IMR-90 (cell line): Measurements from ENCODE around the gene OGDHL. TPM values are rescaled to one million over a fixed set of nuclear protein-coding genes. Genes with fewer than 3 reads are reported as not detected.

ENCODE experiments used
- ATAC-seq: fragments of 200-7000 bp; cut with Tn5 transposase; 2 replicates; pipeline ENCODE4 v1.9.1; 2020; ENCODE audit warnings: low read depth, mild to moderate bottlenecking, moderate library complexity
- BruUV-seq: library from RNA; stranded (reverse); fragments of 400-500 nt; replicated peaks from 2 replicates; lab custom pipeline; 2021; lab: Mats Ljungman, UMichigan
- CTCF ChIA-PET: fragments of 300-600 bp; formaldehyde crosslinking; extraction: SDS; loops from one replicate; lab custom pipeline; 2021; ENCODE audit warnings: antibody characterized with exemption; lab: Yijun Ruan, JAX
- POLR2A ChIA-PET: fragments of 300-600 bp; sonication (Branson Sonifier 250); formaldehyde crosslinking; loops from one replicate; lab custom pipeline; 2022; ENCODE audit warnings: antibody characterized with exemption; ENCODE audit not compliant: unreplicated experiment; lab: Charles Lee
- DNase-seq: peaks from one replicate; pipeline ENCODE4 v3.0.0; 2013
- H2AFZ ChIP-seq: replicated peaks from 2 replicates; pipeline ENCODE3; 2013; ENCODE audit warnings: low read length, mild to moderate bottlenecking; ENCODE audit not compliant: poor library complexity
- H2AK5ac ChIP-seq: 2 replicates; pipeline ENCODE4 v1.6.1; 2013; ENCODE audit warnings: low read depth, low read length, inconsistent platforms
- H2AK9ac ChIP-seq: replicated peaks from 2 replicates; pipeline ENCODE3; 2013; ENCODE audit warnings: mild to moderate bottlenecking, low read depth, low read length, moderate library complexity; ENCODE audit not compliant: poor library complexity
- H2BK120ac ChIP-seq: 2 replicates; pipeline ENCODE4 v1.6.1; 2013; ENCODE audit warnings: low read depth, low read length, inconsistent platforms
- H2BK15ac ChIP-seq: 3 replicates; pipeline ENCODE4 v1.6.1; 2013; ENCODE audit warnings: low read depth, low read length, inconsistent platforms
- H2BK20ac ChIP-seq: 2 replicates; pipeline ENCODE4 v1.6.1; 2013; ENCODE audit warnings: low read depth, mild to moderate bottlenecking, inconsistent platforms, low read length, moderate library complexity
- H2BK5ac ChIP-seq: 2 replicates; pipeline ENCODE4 v1.6.1; 2013; ENCODE audit warnings: mild to moderate bottlenecking, low read depth, low read length, inconsistent platforms; ENCODE audit not compliant: poor library complexity, severe bottlenecking
- H3K14ac ChIP-seq: replicated peaks from 2 replicates; pipeline ENCODE4 v1.6.1; 2013; ENCODE audit warnings: low read depth, low read length, inconsistent platforms
- H3K18ac ChIP-seq: 2 replicates; pipeline ENCODE4 v1.6.1; 2013; ENCODE audit warnings: low read depth, low read length, control low read depth
- H3K23ac ChIP-seq: 2 replicates; pipeline ENCODE4 v1.6.1; 2013; ENCODE audit warnings: low read depth, low read length, inconsistent platforms
- H3K27ac ChIP-seq: 2 replicates; pipeline ENCODE4 v1.5.1; 2013; ENCODE audit warnings: mild to moderate bottlenecking, control low read depth, low read length; ENCODE audit not compliant: insufficient read depth
- H3K27me3 ChIP-seq: 2 replicates; pipeline ENCODE4 v1.6.1; 2013; ENCODE audit warnings: low read length; ENCODE audit not compliant: control insufficient read depth, insufficient read depth
- H3K36me3 ChIP-seq: 2 replicates; pipeline ENCODE4 v1.6.1; 2013; ENCODE audit warnings: low read length, mixed read lengths; ENCODE audit not compliant: control insufficient read depth, insufficient read depth
- H3K4ac ChIP-seq: 2 replicates; pipeline ENCODE4 v1.6.1; 2013; ENCODE audit warnings: low read depth, low read length, inconsistent platforms
- H3K4me1 ChIP-seq: 2 replicates; pipeline ENCODE4 v1.6.1; 2013; ENCODE audit warnings: low read length, mixed read lengths; ENCODE audit not compliant: control insufficient read depth, insufficient read depth
- H3K4me2 ChIP-seq: 2 replicates; pipeline ENCODE4 v1.6.1; 2013; ENCODE audit warnings: low read depth, mild to moderate bottlenecking, control low read depth, low read length, moderate library complexity
- H3K4me3 ChIP-seq: 2 replicates; pipeline ENCODE4 v1.5.1; 2013; ENCODE audit warnings: low read depth, mild to moderate bottlenecking, control low read depth, low read length, moderate library complexity; ENCODE audit not compliant: insufficient read depth
- H3K56ac ChIP-seq: 2 replicates; pipeline ENCODE4 v1.6.1; 2013; ENCODE audit warnings: low read length, inconsistent platforms; ENCODE audit not compliant: insufficient read depth; ENCODE audit errors: extremely low read depth
- H3K79me1 ChIP-seq, 2 experiments: 2 replicates each; pipeline ENCODE4 v1.6.1; 2013; ENCODE audit warnings: low read length in 2 of 2, inconsistent platforms in 1 of 2, low read depth in 1 of 2
- H3K9ac ChIP-seq: 2 replicates; pipeline ENCODE4 v1.6.1; 2013; ENCODE audit warnings: low read depth, low read length, control low read depth
- H3K9me1 ChIP-seq: 2 replicates; pipeline ENCODE4 v1.6.1; 2013; ENCODE audit warnings: low read length, inconsistent platforms; ENCODE audit not compliant: insufficient read depth
- H3K9me3 ChIP-seq: 2 replicates; pipeline ENCODE4 v1.6.1; 2013; ENCODE audit warnings: low read length; ENCODE audit not compliant: control insufficient read depth, insufficient read depth
- H4K20me1 ChIP-seq: 2 replicates; pipeline ENCODE4 v1.6.1; 2013; ENCODE audit warnings: low read length, inconsistent platforms; ENCODE audit not compliant: insufficient read depth
- H4K5ac ChIP-seq: 2 replicates; pipeline ENCODE4 v1.6.1; 2013; ENCODE audit warnings: mild to moderate bottlenecking, low read depth, low read length, control low read depth
- H4K8ac ChIP-seq, 2 experiments: 2 replicates each; pipeline ENCODE4 v1.6.1; 2013; ENCODE audit warnings: low read depth in 2 of 2, low read length in 2 of 2, control low read depth in 1 of 2, inconsistent platforms in 1 of 2
- H4K91ac ChIP-seq: 2 replicates; pipeline ENCODE4 v1.6.1; 2013; ENCODE audit warnings: low read depth, low read length, inconsistent platforms; ENCODE audit not compliant: insufficient read depth
- MAZ ChIP-seq: IDR thresholded peaks from 2 replicates; pipeline ENCODE4 v1.6.1; 2012; ENCODE audit warnings: low read depth, mild to moderate bottlenecking, low read length, improper control_type of control experiment, moderate library complexity, borderline replicate concordance
- NFE2L2 ChIP-seq: fragments of 150-350 bp; IDR thresholded peaks from 2 replicates; pipeline ENCODE4 v1.6.1; 2016; ENCODE audit warnings: low read depth, mild to moderate bottlenecking, low read length
- WGBS, 2 experiments: methylation state at CpG; one replicate each; pipeline versions ENCODE4 v1.1.5 to v1.1.7; 2013; ENCODE audit warnings: missing lambda C conversion rate in 2 of 2; ENCODE audit not compliant: insufficient read length in 1 of 2; ENCODE audit errors: extremely low coverage in 2 of 2; 5-methylcytosine and 5-hydroxymethylcytosine counted together
- dilution Hi-C: fragments of 300-500 bp; cut with HindIII; formaldehyde crosslinking; loops from one replicate; pipeline ENCODE4 v1.14.3; 2018; ENCODE audit warnings: low sequenced_read_pairs; ENCODE audit not compliant: unreplicated experiment
- in situ Hi-C: fragments of 300-500 bp; cut with MboI; formaldehyde crosslinking; loops from 3 replicates; pipeline ENCODE4 v1.14.3; 2019; ENCODE audit warnings: low sequenced_read_pairs, inconsistent platforms, mixed read lengths
- intact Hi-C: fragments of 100-400 bp; cut with micrococcal nuclease; formaldehyde crosslinking; loops from 2 replicates; pipeline ENCODE4 v1.10.0; 2022
- polyA plus RNA-seq, 3 experiments: library from polyadenylated mRNA; depleted of rRNA; stranded (reverse); fragments of >200 nt; gene quantifications; 2 replicates each; pipeline ENCODE4 v1.2.3, GENCODE V29; 2012; ENCODE audit warnings: low replicate concordance in 1 of 3
- total RNA-seq: library from RNA; depleted of rRNA; stranded (reverse); fragments of >200 nt; gene quantifications from 2 replicates; pipeline ENCODE4 v1.2.3, GENCODE V29; 2012
- TF ChIP-seq, protein P1 (sequence below): fragments of 150-350 bp; IDR thresholded peaks from 2 replicates; pipeline ENCODE4 v1.6.1; 2016; ENCODE audit warnings: low read depth, mild to moderate bottlenecking, low read length, moderate library complexity, borderline replicate concordance

OGDHL gene
- total and polyA plus RNA-seq, 2 of the 4 experiments (the other 2 are of a cell fraction), result 0.18 to 0.27 TPM

DNA sequence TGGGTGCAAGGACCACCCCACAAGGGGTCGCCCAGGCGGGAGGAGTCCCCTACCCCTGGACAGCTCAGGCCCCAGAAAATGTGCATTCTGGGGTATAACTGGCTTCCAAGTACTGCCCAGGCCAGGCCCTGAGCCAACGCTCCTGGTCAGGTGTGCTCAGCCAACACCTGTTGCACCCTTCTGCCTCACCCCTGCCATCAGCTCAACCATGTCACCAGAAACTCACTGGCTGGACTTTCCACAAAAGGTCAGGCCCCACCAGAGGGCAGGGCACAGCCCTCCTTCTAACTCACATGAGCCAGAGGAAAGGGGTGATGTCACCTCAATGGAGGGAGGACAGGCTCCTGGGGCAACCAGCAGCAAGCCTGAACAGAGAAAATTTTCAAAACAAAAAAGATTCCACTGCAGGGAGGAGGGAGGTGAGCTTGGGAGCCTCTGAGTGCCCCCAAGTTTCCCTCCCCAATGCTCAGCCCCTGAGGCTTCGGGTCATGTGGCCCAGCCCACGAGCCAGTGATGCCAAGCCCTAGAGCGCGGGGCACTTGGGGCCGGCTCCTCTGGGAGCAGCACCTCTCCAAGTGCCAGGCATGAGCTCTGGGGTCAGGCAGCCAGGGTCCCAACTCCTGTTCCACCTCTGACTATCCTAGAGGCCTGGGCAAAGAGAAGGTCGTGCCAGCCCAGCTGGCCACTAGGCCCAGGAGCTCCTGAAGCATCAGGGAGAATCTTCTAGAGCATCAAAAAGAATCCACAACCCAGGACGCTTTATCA is 2.2 kb downstream of the OGDHL start:
- no peak overlapping the region for H2BK20ac ChIP-seq
- no peak overlapping the region for H4K8ac ChIP-seq
- no peak overlapping the region for H3K18ac ChIP-seq
- ChIA-PET CTCF (no interaction called here), POLR2A (no interaction called here)
- H2BK120ac ChIP-seq, result no peak overlapping the region
- H3K14ac ChIP-seq, result no peak overlapping the region
- peaks cover 16% of the 10 kb centered on the region; the same call in 1 of the 2 replicates for H3K27me3 ChIP-seq
- intact Hi-C loops, result loop anchor here (5.0 kb wide), 2 partner anchors 153 to 168 kb away; no protein-coding TSS in a partner anchor
- H2AK5ac ChIP-seq, result no peak overlapping the region
- H3K27ac ChIP-seq, result no peak overlapping the region
- in situ Hi-C loops, result no loop called here
- no peaks in the 10 kb centered on the region for H3K9me3 ChIP-seq
- no peak overlapping the region for H2BK15ac ChIP-seq
- H3K4me3 ChIP-seq, result no peak overlapping the region
- ATAC-seq (no peak), DNase-seq (no peak)
- no peaks in the 10 kb centered on the region for H4K20me1 ChIP-seq
- no peak overlapping the region for H2AFZ ChIP-seq
- H4K5ac ChIP-seq, result no peak overlapping the region
- H3K56ac ChIP-seq, result no peak overlapping the region
- H3K9ac ChIP-seq, result no peak overlapping the region
- no peaks in the 10 kb centered on the region for H3K36me3 ChIP-seq
- H4K91ac ChIP-seq, result no peak overlapping the region
- no TSS peak for BruUV-seq
- no peaks in the 10 kb centered on the region for H3K4me1 ChIP-seq
- H2AK9ac ChIP-seq, result no peak overlapping the region
- H3K9me1 ChIP-seq, result peaks cover 4% of the 10 kb centered on the region; the same call in 1 of the 2 replicates
- no peak overlapping the region for H2BK5ac ChIP-seq
- no peak overlapping the region for H3K23ac ChIP-seq
- H3K4ac ChIP-seq, result no peak overlapping the region
- H3K4me2 ChIP-seq, result no peak overlapping the region
- TF ChIP-seq, protein P1, sequence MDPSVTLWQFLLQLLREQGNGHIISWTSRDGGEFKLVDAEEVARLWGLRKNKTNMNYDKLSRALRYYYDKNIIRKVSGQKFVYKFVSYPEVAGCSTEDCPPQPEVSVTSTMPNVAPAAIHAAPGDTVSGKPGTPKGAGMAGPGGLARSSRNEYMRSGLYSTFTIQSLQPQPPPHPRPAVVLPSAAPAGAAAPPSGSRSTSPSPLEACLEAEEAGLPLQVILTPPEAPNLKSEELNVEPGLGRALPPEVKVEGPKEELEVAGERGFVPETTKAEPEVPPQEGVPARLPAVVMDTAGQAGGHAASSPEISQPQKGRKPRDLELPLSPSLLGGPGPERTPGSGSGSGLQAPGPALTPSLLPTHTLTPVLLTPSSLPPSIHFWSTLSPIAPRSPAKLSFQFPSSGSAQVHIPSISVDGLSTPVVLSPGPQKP, result no peak
- TF ChIP-seq MAZ (no peak), NFE2L2 (no peak)
- WGBS, 2 experiments, result 66% methylated on average over 4 of the region's 10 CpGs; no CpG with 5 or more reads in 1 of the 2 experiments
- dilution Hi-C loops, result no loop called here
- no peaks in the 10 kb centered on the region for H3K79me1 ChIP-seq
